T47D (cell line): ENCODE results near the gene AIDA.

Source experiments
- DNase-seq, 2 experiments: peaks; one replicate each; pipeline versions ENCODE4 v3.0.0 to v3.0.0-alpha.2; 2011 to 2012; ENCODE audit warnings: low read depth in 1 of 2, low spot score in 1 of 2
- JUND ChIP-seq: IDR thresholded peaks from 2 replicates; pipeline ENCODE4 v1.6.1; 2012; ENCODE audit warnings: low read depth
- in situ Hi-C: cut with HindIII; loops from 2 replicates; pipeline ENCODE4 v1.10.0; 2016; ENCODE audit warnings: low sequenced_read_pairs, low pct_unique_long_range_greater_than_20kb

Gene AIDA

GRCh38 chr1:222624214-222624613 lies 88.1 kb downstream of the AIDA start:
- no peak for TF ChIP-seq JUND
- no peak for DNase-seq
- in situ Hi-C loops: no loop called here

GRCh38 chr1:222623458-222623857 lies 88.8 kb downstream of the AIDA start:
- TF ChIP-seq JUND: no peak
- in situ Hi-C loops: no loop called here
- DNase-seq: no peak

GRCh38 chr1:222622765-222623164 lies 89.5 kb downstream of the AIDA start:
- peak; percentile 57 to 77 for DNase-seq
- peak; percentile 63; the same call in 1 of the 2 replicates for TF ChIP-seq JUND
- in situ Hi-C loops: no loop called here

- TF ChIP-seq JUND: no peak
- no peak for DNase-seq
- in situ Hi-C loops: no loop called here
Observed at GRCh38 chr1:222620566-222620965, 91.7 kb downstream of the AIDA start.

- in situ Hi-C loops: no loop called here
- TF ChIP-seq JUND: no peak
- peak; percentile 23 to 46 for DNase-seq
Observed at GRCh38 chr1:222618880-222619596, 93.3 kb downstream of the AIDA start.
